Measurements from ENCODE around the gene PSG1.
"Not testable (repeated sequence)": the region's sequence is repeated elsewhere in the genome, so short reads cannot be mapped to it uniquely, and the experiment has no call there.

DNA sequence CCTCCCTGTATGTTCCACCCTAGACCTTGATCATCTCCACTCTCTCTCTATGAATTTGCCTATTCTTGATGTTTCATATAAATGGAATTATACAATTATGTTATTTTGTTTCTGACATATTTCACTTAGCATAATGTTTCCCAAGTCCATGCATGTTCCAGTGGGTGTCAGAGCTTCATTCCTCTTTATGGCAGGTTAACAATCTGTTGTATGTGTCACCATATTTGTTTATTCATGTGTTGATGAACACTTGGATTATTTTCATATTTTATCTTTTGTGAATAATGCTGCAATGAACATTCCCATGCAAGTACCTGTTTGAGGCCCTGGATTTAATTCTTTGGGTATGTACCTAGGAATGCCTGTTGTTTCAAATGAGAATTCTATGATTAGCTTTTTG lies 41.5 kb upstream of the PSG1 start:
- TF ChIP-seq, protein P1, sequence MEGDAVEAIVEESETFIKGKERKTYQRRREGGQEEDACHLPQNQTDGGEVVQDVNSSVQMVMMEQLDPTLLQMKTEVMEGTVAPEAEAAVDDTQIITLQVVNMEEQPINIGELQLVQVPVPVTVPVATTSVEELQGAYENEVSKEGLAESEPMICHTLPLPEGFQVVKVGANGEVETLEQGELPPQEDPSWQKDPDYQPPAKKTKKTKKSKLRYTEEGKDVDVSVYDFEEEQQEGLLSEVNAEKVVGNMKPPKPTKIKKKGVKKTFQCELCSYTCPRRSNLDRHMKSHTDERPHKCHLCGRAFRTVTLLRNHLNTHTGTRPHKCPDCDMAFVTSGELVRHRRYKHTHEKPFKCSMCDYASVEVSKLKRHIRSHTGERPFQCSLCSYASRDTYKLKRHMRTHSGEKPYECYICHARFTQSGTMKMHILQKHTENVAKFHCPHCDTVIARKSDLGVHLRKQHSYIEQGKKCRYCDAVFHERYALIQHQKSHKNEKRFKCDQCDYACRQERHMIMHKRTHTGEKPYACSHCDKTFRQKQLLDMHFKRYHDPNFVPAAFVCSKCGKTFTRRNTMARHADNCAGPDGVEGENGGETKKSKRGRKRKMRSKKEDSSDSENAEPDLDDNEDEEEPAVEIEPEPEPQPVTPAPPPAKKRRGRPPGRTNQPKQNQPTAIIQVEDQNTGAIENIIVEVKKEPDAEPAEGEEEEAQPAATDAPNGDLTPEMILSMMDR (IDR thresholded peaks at IDR 0.05) = not testable (repeated sequence)
- TF ChIP-seq EP300, POLR2AphosphoS5 (IDR thresholded peaks at IDR 0.05): not testable (repeated sequence)
